B cell (primary cell): ENCODE data around the gene TMEM266.

Source experiments
- EZH2 ChIP-seq: IDR thresholded peaks from 2 replicates; pipeline ENCODE4 v1.6.1; 2012; ENCODE audit warnings: borderline replicate concordance, low read depth, mild to moderate bottlenecking, moderate library complexity, low read length; ENCODE audit not compliant: insufficient read depth, poor library complexity, severe bottlenecking
- TF ChIP-seq, protein P1 (sequence below): fragments of 200-600 bp; IDR thresholded peaks from one replicate; pipeline ENCODE4 v1.8.0; 2022; ENCODE audit warnings: antibody characterized with exemption, mild to moderate bottlenecking

DNA sequence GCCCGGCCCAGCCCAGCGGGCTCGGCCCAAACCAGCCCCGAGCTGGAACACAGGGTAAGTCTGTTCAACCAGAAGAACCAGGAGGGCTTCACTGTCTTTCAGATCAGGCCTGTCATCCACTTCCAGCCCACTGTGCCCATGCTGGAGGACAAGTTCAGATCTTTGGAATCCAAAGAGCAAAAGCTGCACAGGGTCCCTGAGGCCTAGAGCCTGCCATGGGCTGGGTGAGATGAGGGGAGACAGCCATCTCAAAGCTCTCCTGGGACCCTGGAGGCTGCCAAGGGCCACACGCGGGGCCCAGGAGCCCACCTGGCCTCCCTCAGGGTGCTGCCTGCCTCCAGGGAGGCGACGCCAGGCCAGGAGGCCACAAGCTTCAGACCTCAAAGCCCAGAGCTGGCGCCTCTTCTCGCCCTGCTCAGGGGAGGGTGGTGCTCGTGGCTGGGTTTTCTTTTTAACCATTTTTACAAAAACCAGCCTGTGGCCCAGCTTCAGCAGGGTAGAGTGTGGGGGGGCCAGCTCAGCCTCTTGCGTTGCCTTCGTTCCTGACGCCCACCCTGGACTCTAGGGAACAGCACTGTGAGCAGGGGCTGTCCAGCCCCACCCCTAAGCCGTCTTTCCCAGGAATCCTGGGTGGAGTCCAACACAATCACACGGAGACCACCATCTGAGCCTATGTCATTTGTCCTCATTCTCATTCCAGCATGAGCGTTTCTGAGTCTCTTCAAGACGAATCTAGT, 144.5 kb downstream of the TMEM266 start:
- TF ChIP-seq, protein P1, sequence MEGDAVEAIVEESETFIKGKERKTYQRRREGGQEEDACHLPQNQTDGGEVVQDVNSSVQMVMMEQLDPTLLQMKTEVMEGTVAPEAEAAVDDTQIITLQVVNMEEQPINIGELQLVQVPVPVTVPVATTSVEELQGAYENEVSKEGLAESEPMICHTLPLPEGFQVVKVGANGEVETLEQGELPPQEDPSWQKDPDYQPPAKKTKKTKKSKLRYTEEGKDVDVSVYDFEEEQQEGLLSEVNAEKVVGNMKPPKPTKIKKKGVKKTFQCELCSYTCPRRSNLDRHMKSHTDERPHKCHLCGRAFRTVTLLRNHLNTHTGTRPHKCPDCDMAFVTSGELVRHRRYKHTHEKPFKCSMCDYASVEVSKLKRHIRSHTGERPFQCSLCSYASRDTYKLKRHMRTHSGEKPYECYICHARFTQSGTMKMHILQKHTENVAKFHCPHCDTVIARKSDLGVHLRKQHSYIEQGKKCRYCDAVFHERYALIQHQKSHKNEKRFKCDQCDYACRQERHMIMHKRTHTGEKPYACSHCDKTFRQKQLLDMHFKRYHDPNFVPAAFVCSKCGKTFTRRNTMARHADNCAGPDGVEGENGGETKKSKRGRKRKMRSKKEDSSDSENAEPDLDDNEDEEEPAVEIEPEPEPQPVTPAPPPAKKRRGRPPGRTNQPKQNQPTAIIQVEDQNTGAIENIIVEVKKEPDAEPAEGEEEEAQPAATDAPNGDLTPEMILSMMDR, result no peak
- TF ChIP-seq EZH2, result no peak
